Measurements from ENCODE around the gene CCDC192. TPM values are rescaled to one million over a fixed set of nuclear protein-coding genes. Genes with fewer than 3 reads are reported as not detected.
A peak's percentile ranks its signal among the peaks of the same experiment; 100 is the strongest.

Gene CCDC192
- total RNA-seq, 1 experiment from 2014 or later: not detected

- Histone ChIP-seq H3K4me1 (replicated peaks) (peaks cover 26% of the 10 kb centered on the region), H3K9me3 (replicated peaks) (no peaks in the 10 kb centered on the region; the same call in 1 of the 2 replicates), H3K4me3 (no peak overlapping the region), H3K27me3 (replicated peaks) (no peaks in the 10 kb centered on the region), H3K27ac (no peak overlapping the region), H3K36me3 (no peaks in the 10 kb centered on the region)
- DNase-seq (ENCODE audit: low read depth in 1 of 2, low spot score in 2 of 2): no peak
Observed at GRCh38 chr5:127860291-127860690, 157.1 kb downstream of the CCDC192 start.

GRCh38 chr5:127863161-127863560 is 160.0 kb downstream of the CCDC192 start:
- Histone ChIP-seq H3K4me3 (no peak overlapping the region), H3K27ac (peak overlapping the region; percentile 62), H3K27me3 (replicated peaks) (no peaks in the 10 kb centered on the region), H3K9me3 (replicated peaks) (no peaks in the 10 kb centered on the region), H3K36me3 (no peaks in the 10 kb centered on the region), H3K4me1 (replicated peaks) (peaks cover 29% of the 10 kb centered on the region)
- DNase-seq (ENCODE audit: low read depth in 1 of 2, low spot score in 2 of 2): peak in 1 of 2 experiments; percentile 65

- Histone ChIP-seq H3K27ac (peak overlapping the region; percentile 62), H3K4me1 (replicated peaks) (peaks cover 29% of the 10 kb centered on the region), H3K9me3 (replicated peaks) (no peaks in the 10 kb centered on the region), H3K4me3 (no peak overlapping the region), H3K36me3 (no peaks in the 10 kb centered on the region), H3K27me3 (replicated peaks) (no peaks in the 10 kb centered on the region)
- DNase-seq (ENCODE audit: low read depth in 1 of 2, low spot score in 2 of 2): peak in 1 of 2 experiments; percentile 63
Observed at GRCh38 chr5:127863610-127864395, 160.6 kb downstream of the CCDC192 start.

- H3K4me3 ChIP-seq: no peak overlapping the region
- peaks cover 29% of the 10 kb centered on the region for H3K4me1 ChIP-seq (replicated peaks)
- no peak for DNase-seq (ENCODE audit: low read depth in 1 of 2, low spot score in 2 of 2)
- H3K27ac ChIP-seq: peak overlapping the region; percentile 62
- no peaks in the 10 kb centered on the region for H3K9me3 ChIP-seq (replicated peaks)
- H3K27me3 ChIP-seq (replicated peaks): no peaks in the 10 kb centered on the region
- no peaks in the 10 kb centered on the region for H3K36me3 ChIP-seq
Observed at GRCh38 chr5:127864511-127864910, 161.3 kb downstream of the CCDC192 start.

GRCh38 chr5:127865273-127865672 is 162.1 kb downstream of the CCDC192 start:
- no peak for DNase-seq (ENCODE audit: low read depth in 1 of 2, low spot score in 2 of 2)
- Histone ChIP-seq H3K36me3 (no peaks in the 10 kb centered on the region), H3K27me3 (replicated peaks) (no peaks in the 10 kb centered on the region), H3K4me3 (no peak overlapping the region), H3K9me3 (replicated peaks) (no peaks in the 10 kb centered on the region), H3K4me1 (replicated peaks) (peaks cover 29% of the 10 kb centered on the region), H3K27ac (no peak overlapping the region)

GRCh38 chr5:127867022-127867783 is 164.0 kb downstream of the CCDC192 start:
- DNase-seq (ENCODE audit: low read depth in 1 of 2, low spot score in 2 of 2): no peak
- no peaks in the 10 kb centered on the region for H3K27me3 ChIP-seq (replicated peaks)
- no peaks in the 10 kb centered on the region for H3K36me3 ChIP-seq
- no peak overlapping the region for H3K27ac ChIP-seq
- no peak overlapping the region for H3K4me3 ChIP-seq
- H3K4me1 ChIP-seq (replicated peaks): peaks cover 26% of the 10 kb centered on the region
- no peaks in the 10 kb centered on the region for H3K9me3 ChIP-seq (replicated peaks)

- no peak for DNase-seq (ENCODE audit: low read depth in 1 of 2, low spot score in 2 of 2)
- Histone ChIP-seq H3K36me3 (no peaks in the 10 kb centered on the region), H3K27ac (no peak overlapping the region)
Observed at GRCh38 chr5:127870914-127871313, 167.7 kb downstream of the CCDC192 start.

GRCh38 chr5:127871503-127872153 is 168.4 kb downstream of the CCDC192 start:
- Histone ChIP-seq H3K27ac (no peak overlapping the region), H3K4me3 (no peak overlapping the region), H3K36me3 (no peaks in the 10 kb centered on the region), H3K27me3 (replicated peaks) (no peaks in the 10 kb centered on the region), H3K4me1 (replicated peaks) (peaks cover 16% of the 10 kb centered on the region), H3K9me3 (replicated peaks) (0 out of 2 replicates have a peak, but pooled peaks cover 3% of the 10 kb centered on the region)
- DNase-seq (ENCODE audit: low read depth in 1 of 2, low spot score in 2 of 2): no peak

More at GRCh38 chr5:127870914-127871313, 167.7 kb downstream of the CCDC192 start:
- Histone ChIP-seq H3K27me3 (replicated peaks) (no peaks in the 10 kb centered on the region), H3K9me3 (replicated peaks) (0 out of 2 replicates have a peak, but pooled peaks cover 3% of the 10 kb centered on the region), H3K4me3 (no peak overlapping the region), H3K4me1 (replicated peaks) (peaks cover 9% of the 10 kb centered on the region)

- H3K27me3 ChIP-seq (replicated peaks): no peaks in the 10 kb centered on the region
- no peak overlapping the region for H3K4me3 ChIP-seq
- H3K36me3 ChIP-seq: no peaks in the 10 kb centered on the region
- no peak overlapping the region for H3K27ac ChIP-seq
- peaks cover 22% of the 10 kb centered on the region for H3K4me1 ChIP-seq (replicated peaks)
- no peak for DNase-seq (ENCODE audit: low read depth in 1 of 2, low spot score in 2 of 2)
- H3K9me3 ChIP-seq (replicated peaks): 0 out of 2 replicates have a peak, but pooled peaks cover 3% of the 10 kb centered on the region
Observed at GRCh38 chr5:127872494-127872893, 169.3 kb downstream of the CCDC192 start.

GRCh38 chr5:127875235-127876021 is 172.2 kb downstream of the CCDC192 start:
- no peak overlapping the region for H3K4me3 ChIP-seq
- H3K4me1 ChIP-seq (replicated peaks): peaks cover 31% of the 10 kb centered on the region
- 0 out of 2 replicates have a peak, but pooled peaks cover 3% of the 10 kb centered on the region for H3K9me3 ChIP-seq (replicated peaks)
- H3K36me3 ChIP-seq: no peaks in the 10 kb centered on the region
- H3K27me3 ChIP-seq (replicated peaks): no peaks in the 10 kb centered on the region
- peak overlapping the region; percentile 14; the same call in 1 of the 2 replicates for H3K27ac ChIP-seq
- peak; percentile 66 to 72 for DNase-seq (ENCODE audit: low read depth in 1 of 2, low spot score in 2 of 2)

GRCh38 chr5:127876384-127876783 is 173.2 kb downstream of the CCDC192 start:
- 0 out of 2 replicates have a peak, but pooled peaks cover 3% of the 10 kb centered on the region for H3K9me3 ChIP-seq (replicated peaks)
- DNase-seq (ENCODE audit: low read depth in 1 of 2, low spot score in 2 of 2): peak; percentile 55 to 65
- H3K27ac ChIP-seq: peak overlapping the region; percentile 17
- no peak overlapping the region for H3K4me3 ChIP-seq
- no peaks in the 10 kb centered on the region for H3K36me3 ChIP-seq
- H3K4me1 ChIP-seq (replicated peaks): peaks cover 31% of the 10 kb centered on the region
- H3K27me3 ChIP-seq (replicated peaks): no peaks in the 10 kb centered on the region

- Histone ChIP-seq H3K27me3 (replicated peaks) (no peaks in the 10 kb centered on the region), H3K36me3 (no peaks in the 10 kb centered on the region), H3K4me1 (replicated peaks) (peaks cover 31% of the 10 kb centered on the region), H3K9me3 (replicated peaks) (no peaks in the 10 kb centered on the region), H3K27ac (no peak overlapping the region), H3K4me3 (no peak overlapping the region)
- peak; percentile 60 to 71 for DNase-seq (ENCODE audit: low read depth in 1 of 2, low spot score in 2 of 2)
Observed at GRCh38 chr5:127878174-127878750, 175.1 kb downstream of the CCDC192 start.

- Histone ChIP-seq H3K4me1 (replicated peaks) (peaks cover 18% of the 10 kb centered on the region), H3K4me3 (no peak overlapping the region), H3K27me3 (replicated peaks) (no peaks in the 10 kb centered on the region), H3K27ac (no peak overlapping the region), H3K36me3 (no peaks in the 10 kb centered on the region), H3K9me3 (replicated peaks) (no peaks in the 10 kb centered on the region)
- no peak for DNase-seq (ENCODE audit: low read depth in 1 of 2, low spot score in 2 of 2)
Observed at GRCh38 chr5:127884416-127884815, 181.2 kb downstream of the CCDC192 start.

All from SJSA1 (cell line).